Measurements from ENCODE around the gene DYNLT5.

- no peak for TF ChIP-seq POLR2A (IDR thresholded peaks at IDR 0.05; ENCODE audit: low read length)
- TF ChIP-seq CTCF (IDR thresholded peaks at IDR 0.05), result no peak
- no peak for TF ChIP-seq HOXA7 (CRISPR knock-in tag; IDR thresholded peaks at IDR 0.05)
- TF ChIP-seq CEBPB (IDR thresholded peaks at IDR 0.05), result no peak
Measured at GRCh38 chr1:66769512-66770229, 17.4 kb downstream of the DYNLT5 start.

Measured in A549 (cell line).